Renal cortical epithelial cell (primary cell): Measurements from ENCODE around the gene CSNK1G2. TPM values are rescaled to one million over a fixed set of nuclear protein-coding genes. Genes with fewer than 3 reads are reported as not detected.

Experiments used
- DNase-seq: peaks from one replicate; pipeline ENCODE4 v3.0.0-alpha.2; 2011; ENCODE audit warnings: low read depth
- total RNA-seq: library from RNA; depleted of rRNA; stranded (reverse); fragments of >200 nt; gene quantifications from 2 replicates; pipeline ENCODE4 v1.2.3, GENCODE V29; 2014

The CSNK1G2 gene
- total RNA-seq, 1 donor from 2014 or later, result 78.4 TPM

DNA sequence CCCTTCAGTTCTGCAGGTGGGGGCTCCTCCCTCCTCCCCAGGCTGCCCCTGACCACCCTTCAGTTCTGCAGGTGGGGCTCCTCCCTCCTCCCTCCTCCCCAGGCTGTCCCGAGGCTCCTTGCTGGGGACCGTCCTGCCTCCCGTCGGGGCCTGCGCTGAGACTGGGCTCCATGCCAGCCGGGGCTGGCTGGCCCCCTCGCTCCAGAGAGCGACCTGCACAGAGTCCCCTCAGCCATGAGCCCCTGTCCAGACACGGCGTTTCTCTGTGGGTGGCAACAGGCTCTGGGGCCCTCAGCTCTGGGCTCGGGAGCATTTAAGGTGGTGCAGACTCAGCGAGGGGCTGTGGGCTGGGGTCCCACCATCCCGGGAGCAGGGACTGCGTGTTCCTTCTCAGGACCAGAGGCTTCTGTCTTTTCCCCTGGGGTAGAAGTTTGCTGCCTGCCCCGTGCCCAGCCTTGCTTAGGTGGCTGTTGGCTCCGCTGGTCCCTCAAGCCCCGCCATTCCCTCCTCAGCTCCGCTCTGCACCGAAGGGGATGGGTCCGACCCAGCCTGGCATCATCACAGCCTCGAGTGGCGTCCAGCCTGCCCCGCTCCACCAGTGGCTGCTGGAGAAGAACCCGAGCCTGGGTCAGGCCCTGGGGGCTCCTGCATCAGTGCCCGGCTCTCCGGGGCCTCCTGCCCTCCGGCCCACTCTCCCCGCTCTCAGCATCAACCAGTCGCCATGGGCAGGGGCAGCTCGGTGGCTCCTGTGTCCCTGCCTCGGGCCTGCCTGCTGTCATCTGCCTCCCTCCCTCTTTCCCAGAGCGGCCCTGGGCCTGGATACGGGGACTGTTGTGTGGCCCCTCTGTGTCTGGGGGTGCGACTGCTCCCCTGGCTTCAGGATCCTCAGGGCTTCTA lies 27.6 kb downstream of the CSNK1G2 start:
- no peak for DNase-seq

DNA sequence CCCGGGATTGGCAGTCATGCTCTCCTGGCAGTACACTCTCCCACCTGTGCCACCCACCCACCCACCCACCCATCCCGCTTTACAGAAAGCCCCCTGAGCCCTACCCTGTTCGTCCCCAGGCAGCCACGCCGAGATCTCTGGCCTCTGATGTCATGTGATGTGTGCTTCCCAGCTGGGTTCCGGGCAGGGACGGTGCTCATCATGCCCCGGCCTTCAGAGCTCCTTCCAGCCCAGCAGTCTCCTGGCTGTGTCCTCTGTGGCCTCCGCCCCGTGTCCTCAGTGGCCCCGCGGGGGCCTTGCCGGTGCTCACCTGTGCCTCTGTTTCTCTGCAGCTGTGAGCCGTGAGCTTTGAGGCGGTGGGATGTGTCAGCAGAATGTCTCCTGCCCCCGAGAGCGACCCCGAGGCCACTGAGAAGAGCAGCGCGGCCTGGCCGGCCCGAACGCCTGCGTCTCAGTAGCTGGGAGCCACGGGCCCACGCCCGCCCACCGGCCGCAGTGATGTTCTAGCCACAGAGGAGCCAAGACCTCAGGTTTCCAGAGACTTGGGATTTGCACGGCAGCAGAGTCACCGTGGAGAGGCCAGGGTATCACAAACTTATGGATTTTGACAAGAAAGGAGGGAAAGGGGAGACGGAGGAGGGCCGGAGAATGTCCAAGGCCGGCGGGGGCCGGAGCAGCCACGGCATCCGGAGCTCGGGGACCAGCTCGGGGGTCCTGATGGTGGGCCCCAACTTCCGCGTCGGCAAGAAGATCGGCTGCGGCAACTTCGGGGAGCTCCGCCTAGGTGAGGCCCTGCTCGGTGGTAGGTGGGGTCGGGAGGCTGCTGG lies 28.4 kb downstream of the CSNK1G2 start:
- DNase-seq, result no peak

DNA sequence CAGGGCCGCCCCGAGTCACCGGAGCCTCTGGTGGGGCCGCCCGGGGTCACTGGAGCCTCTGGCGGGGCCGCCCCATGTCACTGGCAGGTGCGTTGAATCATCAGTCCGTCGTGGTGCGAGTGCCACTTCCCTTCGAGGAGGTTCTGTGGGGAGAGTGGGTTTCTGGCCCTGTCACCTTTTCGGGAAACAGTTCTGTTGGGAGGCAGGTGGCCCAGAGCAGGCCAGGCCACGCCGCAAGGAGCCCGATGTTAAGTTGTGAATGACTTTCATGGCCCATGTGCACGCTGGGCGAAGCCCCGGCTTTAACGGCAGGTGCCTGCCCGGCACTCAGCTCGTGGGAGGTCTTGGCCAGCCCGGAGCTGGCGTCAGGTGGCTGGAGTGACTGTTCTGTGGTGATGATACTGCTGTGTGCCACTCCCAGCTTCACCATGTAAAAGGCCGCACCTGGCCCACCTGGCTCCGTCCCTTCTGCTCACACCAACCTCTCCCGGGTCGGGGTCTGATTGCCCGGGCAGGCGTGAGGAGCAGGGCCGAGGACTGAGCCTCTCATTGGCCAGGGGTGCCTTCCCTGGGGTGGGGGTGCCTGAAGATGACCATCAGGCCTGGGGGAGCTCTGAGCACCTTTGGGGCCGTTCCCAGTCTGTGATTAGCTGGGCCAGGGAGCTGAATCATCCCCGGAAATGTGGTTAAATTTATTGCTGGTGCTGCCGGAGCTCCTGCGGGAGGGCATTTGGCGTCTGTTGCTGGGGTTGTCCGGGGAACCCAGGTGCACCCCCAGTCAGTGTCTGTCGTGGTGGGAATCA lies 29.2 kb downstream of the CSNK1G2 start:
- no peak for DNase-seq

DNA sequence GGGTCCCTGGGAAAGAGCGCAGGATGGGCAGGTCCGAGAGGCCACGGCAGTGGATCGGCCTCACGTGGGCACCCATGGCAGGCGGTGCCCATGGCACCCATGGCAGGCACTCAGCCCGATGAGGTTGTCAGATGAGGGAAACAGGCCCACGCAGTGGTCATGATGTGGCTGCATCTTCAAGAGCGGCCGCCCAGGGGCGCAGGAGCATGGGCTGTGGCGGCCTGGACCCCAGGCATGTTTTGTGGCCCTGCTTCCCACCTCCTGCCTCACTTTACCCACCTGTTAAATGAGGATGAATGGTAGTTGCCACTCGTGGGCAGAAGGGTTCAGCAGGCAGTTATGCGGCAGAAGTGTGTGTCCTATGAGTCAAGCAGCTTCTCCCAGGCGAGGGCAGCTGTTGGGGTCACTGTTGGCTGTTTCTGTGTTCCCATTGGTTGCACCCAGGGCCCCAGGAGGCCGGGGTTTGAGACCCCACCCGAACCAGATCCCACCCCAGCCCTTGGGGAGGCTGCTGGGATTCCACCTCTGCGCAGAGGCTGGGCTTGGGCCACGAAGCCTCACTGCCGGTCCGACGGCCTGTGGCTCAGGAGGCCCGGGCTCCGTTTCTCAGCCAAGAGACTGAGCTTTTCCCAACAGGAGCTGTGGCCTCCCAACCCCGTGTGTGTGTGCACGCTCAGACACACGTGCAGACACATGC lies 30.0 kb downstream of the CSNK1G2 start:
- no peak for DNase-seq

DNA sequence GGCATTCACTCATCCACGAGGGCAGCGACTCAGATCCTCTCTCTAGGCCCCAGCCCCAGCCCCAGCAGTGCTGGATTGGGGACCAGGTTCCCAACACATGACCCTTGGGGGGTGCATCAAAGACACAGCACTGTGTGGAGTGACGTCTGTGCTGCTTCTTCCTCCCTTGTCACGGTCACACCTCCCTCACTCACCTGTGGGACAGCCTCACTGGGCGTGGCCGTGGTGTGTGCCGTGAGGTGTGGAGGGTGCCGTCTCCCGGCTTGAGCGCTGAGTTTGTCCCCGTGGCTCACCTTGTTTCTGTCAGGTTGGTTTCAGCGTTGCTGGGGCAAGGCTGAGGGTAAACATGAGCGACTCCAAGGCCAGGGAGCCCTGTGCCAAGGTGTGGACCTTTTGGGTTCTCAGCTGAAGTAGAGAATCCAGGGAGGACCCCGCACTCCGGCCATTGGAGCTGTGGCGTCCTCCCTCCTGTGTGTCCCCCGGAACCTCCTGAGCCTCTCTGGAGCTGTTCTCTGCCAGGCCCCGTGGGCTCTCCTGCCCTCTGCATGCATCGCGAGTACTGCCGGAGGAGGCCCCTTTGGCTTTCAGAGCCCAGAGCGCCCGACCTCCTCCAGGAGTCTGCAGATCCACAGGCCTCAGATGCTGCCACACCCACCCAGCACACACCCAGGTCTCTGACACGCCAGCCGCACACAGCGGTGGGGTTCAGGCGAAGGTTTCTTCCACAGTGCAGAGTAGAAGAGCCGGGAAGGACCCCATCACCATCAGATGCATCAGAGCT lies 33.6 kb downstream of the CSNK1G2 start:
- no peak for DNase-seq

DNA sequence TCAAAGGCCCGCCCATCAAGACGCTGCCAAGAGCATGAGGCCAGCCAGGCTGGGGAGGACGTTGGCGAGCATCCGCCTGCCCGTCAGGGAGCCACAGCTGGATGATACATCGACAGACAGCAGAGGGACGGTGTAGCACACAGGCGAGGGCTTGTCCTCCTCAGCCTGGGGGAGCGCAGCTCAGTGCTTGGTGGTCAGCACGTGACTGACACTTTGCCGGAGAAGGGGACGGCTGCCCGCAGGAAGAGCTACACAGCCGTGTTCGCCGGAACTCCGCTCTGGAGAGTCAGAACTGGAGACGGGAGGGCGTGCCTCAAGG lies 34.1 kb downstream of the CSNK1G2 start:
- DNase-seq, result no peak

DNA sequence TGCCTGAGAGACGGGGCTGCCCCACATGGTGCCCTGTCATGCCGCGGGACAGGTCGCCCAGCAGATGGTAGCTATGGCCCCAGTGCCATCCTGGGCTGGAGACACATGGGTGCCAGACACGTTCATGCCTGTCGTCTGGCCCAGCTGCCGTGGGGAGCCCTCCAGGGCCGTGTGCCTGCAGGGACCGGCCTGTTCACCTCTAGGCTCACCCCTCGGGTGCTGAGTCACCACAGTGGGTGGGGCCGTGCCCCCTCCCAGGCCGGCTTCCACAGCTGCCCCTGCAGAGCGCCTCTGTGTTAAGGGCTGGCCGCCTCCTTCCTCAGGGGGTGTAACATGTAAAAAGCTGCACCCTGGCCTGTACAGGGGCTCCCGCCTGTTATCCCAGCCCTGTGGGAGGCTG lies 36.1 kb downstream of the CSNK1G2 start:
- no peak for DNase-seq

DNA sequence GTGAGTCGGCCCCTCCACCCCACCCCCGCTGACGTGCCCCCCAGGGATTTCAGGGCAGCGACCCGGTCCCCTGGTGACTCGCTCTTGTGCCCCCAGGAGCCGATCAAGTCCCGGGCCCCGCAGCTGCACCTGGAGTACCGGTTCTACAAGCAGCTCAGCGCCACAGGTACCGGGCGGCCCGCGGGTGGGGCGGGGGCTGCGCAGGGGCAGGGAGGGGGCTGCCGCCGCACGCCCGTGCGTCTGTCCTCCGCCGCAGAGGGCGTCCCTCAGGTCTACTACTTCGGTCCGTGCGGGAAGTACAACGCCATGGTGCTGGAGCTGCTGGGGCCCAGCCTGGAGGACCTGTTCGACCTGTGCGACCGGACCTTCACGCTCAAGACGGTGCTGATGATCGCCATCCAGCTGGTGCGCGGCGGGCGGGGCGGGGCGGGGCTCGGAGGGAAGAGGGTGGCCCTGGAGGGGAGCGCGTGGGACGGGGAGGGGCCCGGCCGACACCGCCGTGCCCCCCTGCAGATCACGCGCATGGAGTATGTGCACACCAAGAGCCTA lies 37.4 kb downstream of the CSNK1G2 start:
- no peak for DNase-seq

DNA sequence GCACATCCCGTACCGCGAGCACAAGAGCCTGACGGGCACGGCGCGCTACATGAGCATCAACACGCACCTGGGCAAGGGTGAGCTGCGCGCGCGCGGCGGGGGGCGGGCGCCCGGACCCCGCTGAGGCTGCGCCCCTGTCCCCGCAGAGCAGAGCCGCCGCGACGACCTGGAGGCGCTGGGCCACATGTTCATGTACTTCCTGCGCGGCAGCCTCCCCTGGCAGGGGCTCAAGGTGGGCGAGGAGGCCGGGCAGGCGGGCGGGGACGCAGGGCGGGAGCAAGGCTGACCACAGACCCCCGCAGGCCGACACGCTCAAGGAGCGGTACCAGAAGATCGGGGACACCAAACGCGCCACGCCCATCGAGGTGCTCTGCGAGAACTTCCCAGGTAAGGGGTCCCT lies 38.0 kb downstream of the CSNK1G2 start:
- no peak for DNase-seq

DNA sequence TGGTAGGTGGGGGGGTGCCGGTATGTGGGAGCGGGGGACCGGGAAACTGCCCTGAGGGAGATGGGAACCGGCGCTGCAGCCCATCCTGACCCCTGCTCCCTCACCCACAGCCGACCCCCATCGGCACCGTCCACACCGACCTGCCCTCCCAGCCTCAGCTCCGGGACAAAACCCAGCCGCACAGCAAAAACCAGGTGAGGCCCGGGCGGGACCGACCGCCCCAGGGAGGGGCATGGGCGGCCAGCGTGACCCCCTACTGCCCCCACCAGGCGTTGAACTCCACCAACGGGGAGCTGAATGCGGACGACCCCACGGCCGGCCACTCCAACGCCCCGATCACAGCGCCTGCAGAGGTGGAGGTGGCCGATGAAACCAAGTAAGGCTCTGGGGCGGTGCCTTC lies 38.7 kb downstream of the CSNK1G2 start:
- DNase-seq, result no peak

DNA sequence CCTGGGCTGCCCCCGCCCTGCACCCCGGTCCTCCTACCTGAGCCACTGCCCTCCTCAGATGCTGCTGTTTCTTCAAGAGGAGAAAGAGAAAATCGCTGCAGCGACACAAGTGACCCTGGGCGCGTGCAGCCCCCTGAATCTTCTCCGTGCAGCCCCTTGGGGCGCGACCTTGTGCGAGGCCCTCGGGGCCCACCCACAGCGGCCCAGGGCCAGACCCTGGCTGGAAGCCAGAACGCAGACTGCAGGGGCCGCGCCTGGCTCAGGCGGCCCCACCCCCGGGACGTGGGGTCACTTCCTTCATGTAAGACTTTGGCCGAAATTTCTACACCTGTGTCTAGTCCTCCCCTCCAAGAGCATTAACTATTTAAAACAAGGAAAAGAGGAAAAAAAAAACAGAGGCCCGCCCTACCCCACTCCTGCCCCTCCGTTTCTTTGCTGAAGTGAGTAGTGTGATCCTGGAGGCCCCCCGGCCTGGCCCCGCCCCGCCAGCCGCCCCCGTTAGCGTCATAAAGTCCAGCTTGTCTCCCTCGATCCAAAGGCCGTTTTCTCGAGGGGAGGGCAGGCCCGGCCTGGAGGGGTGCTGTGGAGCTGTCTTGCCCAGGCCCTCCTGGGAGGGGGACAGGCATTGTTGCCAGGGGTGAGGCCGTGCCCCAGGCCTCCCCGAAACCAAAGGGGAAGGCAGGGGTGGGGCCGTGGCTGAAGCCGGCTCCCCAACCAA lies 39.3 kb downstream of the CSNK1G2 start:
- DNase-seq, result no peak

DNA sequence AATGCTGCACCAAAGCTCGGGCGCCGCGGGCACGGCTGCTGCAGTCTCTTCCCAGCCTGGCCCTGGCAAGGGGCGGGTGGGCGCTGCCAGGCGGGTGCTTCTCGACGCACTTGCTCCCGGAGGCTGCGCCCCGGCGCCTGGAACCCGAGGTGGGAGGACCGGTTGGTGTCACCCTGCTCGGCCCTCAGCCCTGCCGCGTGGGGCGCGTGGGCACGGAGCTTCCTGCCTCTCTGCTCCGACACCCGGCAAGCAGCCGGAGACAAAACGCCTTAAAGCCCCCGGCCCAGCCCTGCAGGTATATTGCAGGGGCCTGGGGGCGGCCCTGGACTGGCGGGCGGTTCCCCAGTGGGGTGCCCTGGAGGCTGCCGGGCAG lies 39.8 kb downstream of the CSNK1G2 start:
- DNase-seq, result no peak

DNA sequence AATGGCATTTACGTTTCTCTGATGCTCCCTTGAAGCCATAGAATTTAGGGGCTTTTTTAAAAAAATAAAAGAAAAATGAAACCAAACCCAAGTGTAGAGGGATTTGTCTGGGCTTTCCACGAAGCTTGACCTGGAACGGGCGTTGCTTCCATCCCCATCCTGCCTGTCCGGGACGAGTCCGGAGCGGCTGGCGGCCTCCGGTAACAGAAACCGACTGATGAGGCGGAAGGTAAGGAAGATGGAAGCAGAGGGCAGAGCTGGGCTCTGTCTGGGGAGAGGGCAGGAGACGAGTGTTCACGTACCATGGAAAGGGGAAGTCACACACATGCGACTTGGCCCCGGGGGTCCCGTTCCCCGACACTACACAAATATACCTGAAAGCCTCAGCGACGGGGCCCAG lies 40.3 kb downstream of the CSNK1G2 start:
- no peak for DNase-seq

DNA sequence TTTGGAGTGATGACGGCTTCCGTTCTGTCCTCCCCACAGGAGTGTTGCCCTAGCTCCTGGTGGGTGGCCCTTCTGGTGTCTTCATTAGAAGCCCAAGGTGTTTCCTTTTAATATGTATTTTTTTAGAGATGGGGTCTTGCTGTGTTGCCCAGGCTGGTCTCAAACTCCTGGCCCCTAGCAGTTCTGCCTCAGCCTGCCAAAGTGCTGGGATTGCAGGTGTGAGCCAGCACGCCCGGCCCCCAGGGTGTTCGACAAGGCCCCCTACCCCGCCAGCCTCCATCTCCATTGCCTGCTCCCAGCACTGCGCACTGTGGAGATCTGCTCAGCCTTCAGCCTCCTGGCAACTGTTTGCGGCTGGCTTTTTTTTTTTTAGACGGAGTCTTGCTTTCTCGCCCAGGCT lies 43.4 kb downstream of the CSNK1G2 start:
- no peak for DNase-seq

DNA sequence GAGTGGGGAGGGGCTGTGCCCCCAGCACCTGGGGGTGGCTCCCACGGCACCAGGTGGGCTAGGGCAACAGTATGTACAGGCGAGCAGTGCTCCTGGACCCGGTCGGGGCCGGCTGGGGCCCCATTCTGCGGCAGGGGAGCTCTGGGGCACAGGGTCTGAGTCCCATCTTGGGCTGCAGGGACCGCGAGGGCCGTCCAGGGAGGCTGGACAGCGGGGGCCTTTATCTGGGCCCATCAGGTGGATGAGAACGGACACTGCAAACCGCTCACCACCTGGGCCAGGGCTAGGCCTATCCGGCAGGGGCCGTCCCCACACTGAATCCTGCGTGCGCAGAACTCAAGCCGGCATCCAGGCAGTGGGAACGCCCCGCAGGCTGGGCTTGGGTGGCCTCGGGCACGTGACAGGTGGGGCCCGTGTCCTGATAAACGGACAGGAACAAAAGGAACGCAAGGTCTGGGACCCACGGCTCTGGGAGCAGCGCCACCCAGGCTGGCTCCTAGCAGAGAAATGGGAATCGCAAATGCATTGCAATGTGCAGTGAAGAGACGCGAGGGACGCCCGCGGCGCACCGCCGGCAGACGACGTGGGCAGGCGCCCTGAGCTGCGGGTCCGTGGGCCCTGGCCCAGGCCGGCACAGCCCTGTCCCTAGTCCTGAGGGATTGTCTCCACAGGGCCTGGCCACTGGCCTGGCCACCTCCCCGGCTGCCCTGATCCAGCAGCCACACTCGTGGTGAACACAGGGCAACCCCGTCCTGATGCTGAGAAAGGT lies 44.8 kb downstream of the CSNK1G2 start:
- no peak for DNase-seq

DNA sequence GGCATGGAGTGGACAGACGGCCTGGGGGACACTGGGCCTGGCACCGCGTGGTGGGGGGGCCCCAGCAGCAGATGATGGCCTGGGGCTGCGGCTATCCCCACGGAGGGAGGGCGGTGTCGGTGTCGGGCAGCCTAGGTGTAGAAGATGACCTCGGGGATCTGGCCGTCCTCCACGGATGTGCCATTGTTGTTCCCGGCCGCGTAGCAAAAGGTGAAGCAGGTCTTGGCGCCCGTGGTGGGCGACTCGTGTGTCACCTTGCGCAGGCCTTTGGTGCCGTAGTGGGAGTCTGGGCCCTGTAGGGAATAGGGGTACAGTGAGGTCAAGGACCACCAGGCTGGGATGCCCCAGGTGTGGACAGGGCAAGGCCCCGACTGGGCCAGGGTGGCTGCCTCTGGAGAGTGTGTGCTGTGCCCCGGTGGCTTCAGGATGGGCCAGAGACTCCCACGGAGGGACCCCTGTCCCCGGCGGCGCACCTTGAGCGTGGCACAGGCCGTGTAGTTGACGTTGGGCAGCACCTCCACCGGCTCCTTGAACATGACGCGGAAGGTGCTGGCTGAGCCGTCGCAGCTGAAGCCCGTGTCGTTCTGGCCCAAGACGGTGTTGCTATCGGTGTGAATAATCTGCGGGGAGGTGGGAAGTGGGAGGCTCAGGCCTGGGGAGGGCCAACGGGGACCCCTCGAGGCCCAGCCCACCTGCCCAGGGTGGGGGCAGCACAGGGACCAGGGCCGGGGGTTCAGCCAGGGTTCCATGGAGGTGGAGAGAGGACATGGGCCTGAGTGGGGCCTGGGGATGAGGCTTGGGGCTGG lies 45.6 kb downstream of the CSNK1G2 start:
- DNase-seq, result no peak

DNA sequence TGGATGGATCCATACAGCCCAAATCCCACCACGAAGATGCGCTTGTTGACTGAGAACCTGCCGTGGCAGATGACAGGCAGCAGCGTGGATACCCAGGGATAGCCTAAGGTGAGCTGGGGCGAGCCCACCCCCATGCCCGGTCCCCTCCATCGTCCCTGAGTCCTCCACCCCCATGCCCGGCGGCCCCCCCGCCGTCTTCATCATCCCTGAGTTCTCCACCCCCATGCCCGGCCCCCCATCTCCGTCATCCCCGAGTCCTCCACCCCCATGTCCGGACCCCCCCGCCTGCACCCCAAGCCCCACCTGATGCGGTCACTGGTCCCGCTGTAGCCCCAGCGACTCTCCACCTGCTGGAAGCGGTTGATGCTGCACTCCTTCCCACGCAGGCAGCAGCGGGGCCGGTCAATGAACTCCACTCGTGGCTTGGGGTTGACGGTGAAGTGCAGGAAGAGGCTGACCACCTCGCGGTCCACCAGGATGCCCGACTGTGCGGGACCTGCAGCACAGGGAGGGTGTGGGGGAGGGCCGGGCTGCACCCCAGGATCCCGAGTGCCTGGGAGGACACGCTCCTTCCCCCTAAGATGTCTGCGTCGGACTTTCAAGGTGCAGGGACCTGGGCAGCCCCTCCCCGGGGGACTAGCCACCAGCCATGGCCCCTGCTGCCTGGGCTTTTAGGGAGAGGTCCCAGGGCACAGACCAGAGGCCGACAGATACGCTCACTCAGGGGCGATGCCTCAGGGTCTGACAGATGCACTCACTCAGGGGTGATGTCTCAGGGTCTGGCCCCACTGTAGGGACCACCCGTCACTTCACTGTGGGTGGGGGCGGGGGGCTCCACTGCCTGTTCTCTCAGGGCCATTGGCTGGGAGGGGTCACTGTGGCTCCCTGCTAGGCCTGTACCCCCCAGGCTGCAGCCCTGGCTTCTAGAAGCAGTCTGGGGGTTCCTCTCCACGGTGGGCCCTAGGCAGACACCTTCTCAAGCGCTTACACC lies 46.5 kb downstream of the CSNK1G2 start:
- no peak for DNase-seq
